ENCODE data around the gene PPP2R3C.

GRCh38 chr14:35159742-35160409, 38.1 kb upstream of the PPP2R3C start:
- TF ChIP-seq, protein P1, sequence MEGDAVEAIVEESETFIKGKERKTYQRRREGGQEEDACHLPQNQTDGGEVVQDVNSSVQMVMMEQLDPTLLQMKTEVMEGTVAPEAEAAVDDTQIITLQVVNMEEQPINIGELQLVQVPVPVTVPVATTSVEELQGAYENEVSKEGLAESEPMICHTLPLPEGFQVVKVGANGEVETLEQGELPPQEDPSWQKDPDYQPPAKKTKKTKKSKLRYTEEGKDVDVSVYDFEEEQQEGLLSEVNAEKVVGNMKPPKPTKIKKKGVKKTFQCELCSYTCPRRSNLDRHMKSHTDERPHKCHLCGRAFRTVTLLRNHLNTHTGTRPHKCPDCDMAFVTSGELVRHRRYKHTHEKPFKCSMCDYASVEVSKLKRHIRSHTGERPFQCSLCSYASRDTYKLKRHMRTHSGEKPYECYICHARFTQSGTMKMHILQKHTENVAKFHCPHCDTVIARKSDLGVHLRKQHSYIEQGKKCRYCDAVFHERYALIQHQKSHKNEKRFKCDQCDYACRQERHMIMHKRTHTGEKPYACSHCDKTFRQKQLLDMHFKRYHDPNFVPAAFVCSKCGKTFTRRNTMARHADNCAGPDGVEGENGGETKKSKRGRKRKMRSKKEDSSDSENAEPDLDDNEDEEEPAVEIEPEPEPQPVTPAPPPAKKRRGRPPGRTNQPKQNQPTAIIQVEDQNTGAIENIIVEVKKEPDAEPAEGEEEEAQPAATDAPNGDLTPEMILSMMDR (IDR thresholded peaks at IDR 0.05), result no peak
- TF ChIP-seq POLR2A (IDR thresholded peaks at IDR 0.05) (no peak), EP300 (IDR thresholded peaks at IDR 0.05) (no peak)
